K562 (cell line): ENCODE results near the gene OXLD1. TPM values are rescaled to one million over a fixed set of nuclear protein-coding genes. Genes with fewer than 3 reads are reported as not detected.

Source experiments
- ARID3B ChIP-seq: fragments of 250-450 bp; sonication (Bioruptor Pico); IDR thresholded peaks from 2 replicates; pipeline ENCODE4 v1.4.0; 2020; ENCODE audit warnings: borderline replicate concordance
- BCOR ChIP-seq: fragments of 450-650 bp; IDR thresholded peaks from 2 replicates; pipeline ENCODE4 v1.6.1; 2016
- BRD4 ChIP-seq: fragments of 200-600 bp; sonication (generic); IDR thresholded peaks from 2 replicates; pipeline ENCODE4 v1.6.1; 2017; ENCODE audit warnings: inconsistent platforms
- CREB1 ChIP-seq, 2 experiments: sonication (generic) in 1 of 2; formaldehyde crosslinking in 1 of 2; IDR thresholded peaks; 2 replicates each; pipeline versions ENCODE4 v1.6.1 to v1.8.0; 2012 to 2022; ENCODE audit warnings: inconsistent platforms in 1 of 2, mild to moderate bottlenecking in 1 of 2, missing genetic modification reagents in 1 of 2, moderate library complexity in 1 of 2
- DPF2 ChIP-seq: fragments of 450-650 bp; IDR thresholded peaks from 2 replicates; pipeline ENCODE4 v1.6.1; 2016
- ETV5 ChIP-seq: sonication (generic); formaldehyde crosslinking; IDR thresholded peaks from 2 replicates; pipeline ENCODE4 v1.4.0; 2020; ENCODE audit warnings: low read depth, mild to moderate bottlenecking, missing genetic modification reagents
- NFE2 ChIP-seq: IDR thresholded peaks from 2 replicates; pipeline ENCODE4 v1.6.1; 2014; ENCODE audit warnings: antibody characterized with exemption, low read depth
- NFIC ChIP-seq: fragments of 450-650 bp; IDR thresholded peaks from 2 replicates; pipeline ENCODE4 v1.6.1; 2017; ENCODE audit warnings: mild to moderate bottlenecking, inconsistent platforms
- PHF20 ChIP-seq: fragments of 450-650 bp; IDR thresholded peaks from 2 replicates; pipeline ENCODE4 v1.6.1; 2018; ENCODE audit not compliant: partially characterized antibody
- SP1 ChIP-seq: sonication (generic); formaldehyde crosslinking; IDR thresholded peaks from 2 replicates; pipeline ENCODE4 v1.8.1; 2022; ENCODE audit warnings: mild to moderate bottlenecking, missing genetic modification reagents
- TAL1 ChIP-seq: fragments of 450-650 bp; IDR thresholded peaks from 2 replicates; pipeline ENCODE4 v1.6.1; 2016; ENCODE audit warnings: mild to moderate bottlenecking
- TRIM24 ChIP-seq, 2 experiments: fragments of 450-650 bp; IDR thresholded peaks; 2 replicates each; pipeline ENCODE4 v1.6.1; 2016
- ZBTB33 ChIP-seq: sonication (generic); formaldehyde crosslinking; IDR thresholded peaks from 2 replicates; pipeline ENCODE4 v1.8.1; 2023; ENCODE audit warnings: mild to moderate bottlenecking, missing genetic modification reagents
- ZBTB49 ChIP-seq: sonication (generic); formaldehyde crosslinking; IDR thresholded peaks from 2 replicates; pipeline ENCODE4 v1.8.0; 2022; ENCODE audit warnings: missing genetic modification reagents, mild to moderate bottlenecking, borderline replicate concordance
- ZFP36 ChIP-seq: fragments of 150-350 bp; IDR thresholded peaks from 2 replicates; pipeline ENCODE4 v1.6.1; 2018; ENCODE audit warnings: low read length, low read depth; ENCODE audit not compliant: partially characterized antibody
- ZNF518B ChIP-seq: fragments of 250-450 bp; sonication (Bioruptor Pico); IDR thresholded peaks from 2 replicates; pipeline ENCODE4 v1.5.0; 2021; ENCODE audit warnings: mild to moderate bottlenecking, moderate library complexity
- polyA plus RNA-seq, 8 experiments: library from polyadenylated mRNA; depleted of rRNA in 4 of 8; stranded (reverse) in 5 of 8; unstranded in 3 of 8; fragments of >200 nt; fragmentation: Nextera tagmentation in 2 of 8; fragmentation: Illumina TruSeq in 1 of 8; extraction: Ambion mirVana in 2 of 8; extraction: Trizol in 1 of 8; gene quantifications; 2 replicates each; pipeline versions ENCODE4 v1.2.1 to v1.2.3, GENCODE V29; 2011 to 2014; ENCODE audit warnings: inconsistent platforms in 1 of 8, missing spikeins in 1 of 8
- total RNA-seq, 7 experiments: library from RNA; depleted of rRNA in 6 of 7; stranded (reverse); fragments of >200 nt in 6 of 7; fragmentation: Illumina TruSeq in 2 of 7; extraction: Trizol in 2 of 7; gene quantifications; 2 replicates each; pipeline versions ENCODE4 v1.2.1 to v1.2.3, GENCODE V29; 2011 to 2021; ENCODE audit warnings: low replicate concordance in 1 of 7

The OXLD1 gene
- total and polyA plus RNA-seq, 9 of the 15 experiments (the other 6 are each of a cell fraction or from before 2014, with no cell fraction given): 4.4 to 115 (median 29.3) TPM

GRCh38 chr17:81635973-81636504, 30.4 kb downstream of the OXLD1 start (continued):
- TF ChIP-seq BCOR (peak; percentile 40; the same call in 1 of the 2 replicates), TAL1 (no peak), ZNF518B (no peak), ZBTB33 (CRISPR knock-in tag) (peak; percentile 10; the same call in 1 of the 2 replicates), ARID3B (CRISPR knock-in tag) (no peak), ZBTB49 (CRISPR knock-in tag) (no peak), NFE2 (peak; percentile 28), SP1 (CRISPR knock-in tag) (0 out of 2 replicates have a peak, but pooled peaks have one; percentile 23), ETV5 (CRISPR knock-in tag) (0 out of 2 replicates have a peak, but pooled peaks have one; percentile 21), BRD4 (no peak), CREB1 (IDR thresholded peaks at IDR 0.05) (no peak), CREB1 (CRISPR knock-in tag; IDR thresholded peaks at IDR 0.05) (peak; percentile 74; the same call in 1 of the 2 replicates), PHF20 (no peak), TRIM24 (IDR thresholded peaks at IDR 0.05) (no peak), NFIC (no peak), DPF2 (peak; percentile 61; the same call in 1 of the 2 replicates), ZFP36 (no peak)
